CD4-positive, alpha-beta T cell treated with Interleukin-15 for 4 hours (primary cell): Measurements from ENCODE around the gene CRYGA.
"Not testable (repeated sequence)": the region's sequence is repeated elsewhere in the genome, so short reads cannot be mapped to it uniquely, and the experiment has no call there.

Experiments used
- DNase-seq: peaks from one replicate; pipeline ENCODE4 v3.0.0-alpha.2; 2020; ENCODE audit warnings: low spot score

CRYGA gene

GRCh38 chr2:208164951-208165755 is 1.8 kb upstream of the CRYGA start:
- DNase-seq, result no peak

GRCh38 chr2:208156439-208156838 is 7.0 kb downstream of the CRYGA start:
- DNase-seq, result no peak

- DNase-seq, result no peak
Measured at GRCh38 chr2:208153156-208153555, 10.2 kb downstream of the CRYGA start.

- no peak for DNase-seq
Measured at GRCh38 chr2:208150956-208151355, 12.4 kb downstream of the CRYGA start.

DNA sequence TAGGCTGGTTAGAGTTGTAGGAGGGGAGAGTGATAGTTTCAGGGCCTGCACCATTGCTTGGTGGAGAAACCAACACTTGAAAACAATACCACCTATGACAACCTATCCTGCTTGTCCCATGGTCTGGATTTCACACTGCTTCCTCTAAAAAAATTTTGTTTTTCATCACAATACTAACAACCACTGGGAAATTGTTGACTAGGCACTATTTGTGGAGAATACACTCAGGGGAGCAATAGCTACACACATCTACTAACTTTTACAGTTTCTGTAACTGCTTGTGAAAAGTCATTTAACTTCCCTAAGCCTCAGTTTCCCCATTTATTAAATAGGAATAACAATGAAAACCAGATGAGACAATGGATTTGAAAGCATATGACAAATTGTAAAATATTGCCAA is 13.3 kb downstream of the CRYGA start:
- DNase-seq, result no peak

- DNase-seq, result no peak
Measured at GRCh38 chr2:208148803-208149202, 14.6 kb downstream of the CRYGA start.

DNA sequence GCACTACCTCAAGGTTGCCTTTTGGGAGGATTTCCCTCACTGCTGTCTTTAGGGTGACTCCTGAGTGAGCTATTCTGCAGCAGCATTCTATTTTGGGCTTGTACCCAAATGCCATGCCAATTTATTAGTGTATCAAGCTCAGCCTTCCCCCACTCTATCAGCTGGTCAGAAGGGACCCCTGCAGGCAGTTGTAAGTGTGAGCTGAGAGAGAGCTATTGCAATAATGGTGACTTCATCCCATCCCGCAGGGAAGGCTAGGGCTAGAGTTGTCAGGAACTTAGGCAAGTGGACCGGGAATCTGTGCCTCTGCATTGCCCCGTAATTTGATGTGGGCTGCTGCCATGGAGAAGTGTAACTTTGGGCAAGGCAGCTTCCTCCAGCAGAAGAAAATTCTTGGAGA is 15.6 kb downstream of the CRYGA start:
- DNase-seq, result no peak

- no peak for DNase-seq
Measured at GRCh38 chr2:208147008-208147407, 16.4 kb downstream of the CRYGA start.

DNA sequence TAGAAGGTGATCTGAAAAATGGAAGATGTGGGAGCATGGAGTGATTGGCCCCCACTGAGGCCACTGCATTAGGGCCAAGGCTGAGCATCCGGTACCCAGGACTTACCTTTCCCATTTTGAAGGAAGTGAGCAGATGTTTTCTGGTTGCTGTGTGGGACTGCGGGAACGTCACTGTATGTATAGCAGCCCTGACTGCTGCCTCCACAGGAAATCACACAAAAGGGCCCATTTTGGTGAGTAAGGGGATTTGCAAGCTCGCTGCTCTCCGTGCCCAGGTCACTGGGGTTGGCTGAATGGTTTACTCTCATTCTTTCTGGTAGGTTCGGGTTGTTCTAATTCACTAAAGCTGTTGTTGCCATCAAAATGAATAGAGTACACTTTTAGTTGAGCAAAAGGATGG is 17.4 kb downstream of the CRYGA start, which contains the start of gene CRYGB:
CRYGB (minus strand) TSS at position 153 of the 400 bp plus-strand sequence; CDS start at position 115, 38 bp downstream.
- no peak for DNase-seq

- no peak for DNase-seq
Measured at GRCh38 chr2:208142925-208143799, 20.2 kb downstream of the CRYGA start.

DNA sequence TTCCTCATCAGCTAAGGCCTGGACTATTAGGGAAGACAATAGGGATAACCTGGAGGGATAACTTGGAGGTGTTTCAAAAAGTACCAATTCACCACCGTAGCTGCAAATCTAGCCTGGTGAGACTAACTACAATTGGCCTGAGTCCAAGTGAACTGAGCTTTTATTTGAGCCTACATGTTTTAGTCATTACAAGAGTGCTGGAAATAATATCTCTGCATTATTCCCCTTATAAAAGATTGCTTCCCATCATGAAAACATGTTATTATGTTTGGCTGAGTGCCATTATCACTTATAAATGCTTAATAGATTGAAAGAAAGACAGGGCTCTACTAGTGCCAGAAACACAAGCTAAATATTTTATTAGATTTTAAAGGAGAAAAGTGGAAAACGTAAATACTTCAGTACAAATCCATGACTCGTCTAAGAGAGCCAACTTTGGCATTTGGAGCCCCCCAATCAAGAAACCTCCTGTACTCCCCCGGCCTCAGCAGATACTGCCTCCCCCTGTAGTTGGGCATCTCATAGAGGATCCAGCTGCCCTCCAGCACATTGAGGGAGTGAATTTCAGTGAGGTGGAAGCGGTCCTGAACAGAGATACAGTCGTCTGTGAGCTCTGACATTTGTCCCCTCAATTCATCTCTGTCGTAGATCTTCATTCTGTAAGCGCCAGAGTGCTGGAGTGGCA is 21.0 kb downstream of the CRYGA start:
- no peak for DNase-seq

- no peak for DNase-seq
Measured at GRCh38 chr2:208139447-208139846, 23.9 kb downstream of the CRYGA start.

DNA sequence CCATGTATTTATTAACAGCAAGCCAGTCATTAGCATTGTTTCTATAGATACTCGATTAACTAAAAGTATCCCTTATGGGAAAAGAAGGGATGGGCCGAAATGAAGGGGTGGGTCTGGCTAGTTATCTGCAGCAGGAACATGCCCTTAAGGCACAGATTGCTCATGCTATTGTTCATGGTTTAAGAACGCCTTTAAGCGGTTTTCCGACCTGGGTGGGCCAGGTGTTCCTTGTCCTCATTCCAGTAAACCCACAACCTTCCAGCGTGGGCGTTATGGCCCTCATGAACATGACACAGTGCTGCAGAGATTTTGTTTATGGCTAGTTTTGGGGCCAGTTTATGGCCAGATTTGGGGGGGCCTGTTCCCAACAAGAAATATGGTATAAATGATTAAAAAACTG is 25.1 kb downstream of the CRYGA start:
- DNase-seq, result not testable (repeated sequence)

GRCh38 chr2:208136716-208137094 is 26.7 kb downstream of the CRYGA start:
- DNase-seq, result no peak

DNA sequence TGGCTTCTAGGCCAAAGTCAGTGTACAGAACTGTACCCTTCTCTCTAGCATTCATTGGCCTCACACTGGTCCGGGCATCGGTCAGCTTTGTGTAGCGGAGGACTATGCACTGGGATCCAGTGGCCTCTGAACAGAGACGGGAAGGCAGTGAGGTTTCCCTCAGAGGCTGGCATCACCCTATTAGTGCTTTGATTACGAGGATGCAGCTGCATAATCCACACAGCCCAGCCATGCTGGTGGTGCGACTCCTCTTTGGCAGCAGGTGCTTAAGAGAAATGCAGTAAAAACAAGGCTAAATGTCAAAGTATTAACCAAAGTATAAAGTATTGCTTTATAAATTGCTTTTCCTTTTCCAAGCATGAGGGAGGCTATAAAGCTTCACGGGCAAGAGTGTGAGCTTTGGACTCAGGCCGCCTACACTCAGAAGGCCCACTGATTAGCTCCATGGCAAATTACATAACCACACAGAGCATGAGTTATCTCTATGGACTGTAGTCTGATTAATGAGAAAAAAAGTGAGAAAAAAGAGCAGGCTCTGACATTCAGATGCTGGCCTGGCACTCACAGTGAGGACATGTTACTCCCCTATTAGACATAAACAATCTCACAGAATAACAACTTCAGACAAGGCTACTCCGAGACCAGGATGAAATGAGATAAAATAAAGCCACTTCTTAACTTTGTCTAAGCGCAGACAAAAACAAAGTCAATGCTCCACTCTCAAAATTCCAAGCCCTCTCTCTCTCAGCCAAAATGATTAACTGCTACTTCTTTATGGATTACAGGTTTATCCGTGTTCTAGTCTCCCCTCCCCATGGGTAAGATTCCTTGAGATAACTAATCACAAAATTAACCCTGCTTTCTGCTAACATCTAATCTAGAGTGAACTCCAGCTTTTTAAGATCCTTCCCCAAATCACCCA is 27.3 kb downstream of the CRYGA start:
- no peak for DNase-seq

DNA sequence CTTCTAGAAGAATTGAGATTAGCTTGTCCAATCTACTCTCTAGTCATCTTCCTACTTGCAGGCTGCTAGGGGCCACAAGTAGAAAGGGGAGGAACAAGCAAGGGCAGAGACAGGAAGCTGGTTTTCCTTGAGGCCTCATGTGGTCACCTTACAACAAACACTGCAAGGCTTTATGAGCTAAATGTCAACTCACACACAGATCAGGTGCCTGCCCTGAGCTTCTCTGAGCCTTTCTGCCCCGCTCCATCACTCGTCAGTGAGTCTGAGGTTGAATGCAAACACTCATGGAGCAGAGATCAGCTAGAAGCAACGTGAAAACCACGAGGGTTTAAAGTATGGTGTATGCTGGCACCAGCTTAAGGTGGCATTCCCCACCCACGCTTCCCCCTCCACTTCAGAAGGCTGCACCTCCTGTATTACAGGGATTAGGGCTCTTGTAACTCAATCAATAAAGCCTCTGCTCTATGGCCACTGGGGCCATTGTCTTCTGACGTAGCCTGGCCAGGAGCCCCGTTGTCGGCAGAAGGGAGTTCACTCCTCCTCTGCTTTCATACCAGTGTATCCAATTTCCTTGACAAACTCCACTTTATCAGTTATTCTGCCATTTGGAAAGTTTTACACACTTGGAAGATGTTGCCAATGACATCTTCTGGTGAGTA is 28.3 kb downstream of the CRYGA start:
- no peak for DNase-seq

- DNase-seq, result no peak
Measured at GRCh38 chr2:208130712-208131110, 32.7 kb downstream of the CRYGA start.

DNA sequence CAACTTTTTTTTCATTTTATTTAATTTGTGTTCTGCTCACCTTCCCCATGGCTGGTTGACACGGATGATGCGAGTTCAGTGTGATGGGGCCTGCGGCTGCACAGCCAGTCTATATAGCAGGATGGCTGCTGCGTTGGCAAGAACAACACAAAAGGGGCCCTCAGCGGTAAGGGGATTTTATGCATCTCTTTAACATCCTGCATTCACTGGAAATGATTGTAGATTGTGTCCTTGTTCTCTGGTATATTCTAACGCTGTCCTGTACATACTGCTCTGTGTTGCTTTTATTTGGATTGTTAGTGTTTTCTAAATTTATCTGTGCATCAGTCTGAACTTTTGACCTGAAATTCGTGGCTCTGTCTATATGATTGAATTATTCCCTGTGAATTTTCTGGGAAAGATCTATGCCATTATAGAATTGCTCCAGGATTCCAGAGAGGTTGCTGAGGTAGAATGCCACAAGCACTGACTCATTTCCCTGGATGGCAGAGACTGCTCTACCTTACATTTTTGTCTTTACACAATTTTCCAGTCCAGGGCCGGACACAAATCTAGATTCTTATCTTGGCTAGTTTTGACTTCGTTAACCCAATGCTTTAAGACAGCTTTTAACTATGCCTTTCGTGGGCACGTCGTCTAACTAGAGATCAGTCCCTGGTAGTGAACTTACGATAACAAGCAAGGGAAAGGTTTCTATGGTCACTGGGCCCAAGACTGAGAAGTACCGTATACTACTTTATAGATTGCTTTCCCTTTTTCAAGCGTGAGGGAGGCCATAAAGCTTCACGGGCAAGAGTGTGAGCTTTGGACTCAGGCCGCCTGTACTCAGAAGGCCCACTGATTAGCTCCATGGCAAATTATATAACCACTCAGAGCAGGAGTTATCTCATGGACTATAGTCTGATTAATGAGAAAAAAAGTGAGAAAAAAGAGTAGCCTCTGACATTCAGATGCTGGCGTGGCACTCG is 33.4 kb downstream of the CRYGA start, which contains the start of gene CRYGC:
CRYGC (minus strand) TSS at position 85 of the 968 bp plus-strand sequence; CDS start at position 49, 36 bp downstream.
- DNase-seq, result no peak

DNA sequence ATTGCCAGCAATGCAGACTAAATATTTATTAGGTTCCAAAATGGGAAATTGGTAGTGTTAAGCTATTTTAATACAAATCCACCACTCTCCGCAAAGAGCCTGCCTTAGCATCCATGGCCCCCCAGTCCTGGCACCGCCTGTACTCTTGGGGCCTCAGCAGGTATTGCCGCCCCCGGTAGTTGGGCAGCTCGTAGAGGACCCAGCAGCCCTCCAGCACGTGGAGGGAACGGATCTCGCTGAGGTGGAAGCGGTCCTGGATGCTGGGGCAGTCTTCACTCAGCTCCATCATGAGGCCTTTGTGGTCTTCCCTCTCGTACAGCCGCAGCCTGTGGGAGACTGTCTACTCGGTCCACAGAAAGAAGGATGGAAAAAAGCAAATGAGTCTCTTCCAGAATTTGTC is 35.3 kb downstream of the CRYGA start:
- no peak for DNase-seq

DNA sequence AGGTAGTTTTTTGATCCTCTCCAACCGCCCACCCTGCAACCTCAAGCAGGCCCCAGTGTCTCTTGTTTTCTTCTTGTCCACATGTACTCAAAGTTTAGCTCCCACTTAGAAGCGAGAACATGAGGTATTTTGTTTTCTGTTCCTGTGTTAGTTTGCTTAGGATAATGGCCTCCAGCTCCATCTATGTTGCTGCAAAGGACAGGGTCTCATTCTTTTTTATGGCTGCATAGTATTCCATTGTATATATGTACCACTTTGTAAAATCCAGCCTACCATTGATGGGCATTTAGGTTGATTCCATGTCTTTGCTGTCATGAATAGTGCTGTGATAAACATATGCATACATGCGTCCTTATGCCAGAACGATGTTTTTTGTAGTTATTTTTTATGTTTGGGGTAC is 36.3 kb downstream of the CRYGA start:
- no peak for DNase-seq
